ENCODE results near the gene CDK19.
"Not testable (repeated sequence)": the region's sequence is repeated elsewhere in the genome, so short reads cannot be mapped to it uniquely, and the experiment has no call there.

CDK19 gene

DNA sequence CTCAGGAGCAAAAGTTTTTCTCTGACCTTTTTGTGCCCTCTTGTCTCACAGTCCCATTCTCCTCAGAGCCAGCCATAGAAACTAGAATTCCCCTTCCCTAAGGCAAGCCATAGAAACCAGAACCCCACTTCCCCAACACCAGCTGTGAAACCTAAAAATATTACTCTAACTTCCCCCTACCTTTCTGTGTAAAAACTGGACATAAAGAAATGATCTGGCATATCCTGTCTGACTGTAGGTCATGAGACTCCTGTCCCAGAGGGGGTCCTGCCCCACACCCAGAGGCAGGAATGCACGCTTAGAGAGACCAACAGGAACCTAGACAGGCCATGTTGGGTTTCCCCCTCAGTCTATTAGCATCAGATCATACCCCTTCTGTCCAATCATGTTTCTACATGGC, 198.2 kb downstream of the CDK19 start:
- no peak for DNase-seq

DNA sequence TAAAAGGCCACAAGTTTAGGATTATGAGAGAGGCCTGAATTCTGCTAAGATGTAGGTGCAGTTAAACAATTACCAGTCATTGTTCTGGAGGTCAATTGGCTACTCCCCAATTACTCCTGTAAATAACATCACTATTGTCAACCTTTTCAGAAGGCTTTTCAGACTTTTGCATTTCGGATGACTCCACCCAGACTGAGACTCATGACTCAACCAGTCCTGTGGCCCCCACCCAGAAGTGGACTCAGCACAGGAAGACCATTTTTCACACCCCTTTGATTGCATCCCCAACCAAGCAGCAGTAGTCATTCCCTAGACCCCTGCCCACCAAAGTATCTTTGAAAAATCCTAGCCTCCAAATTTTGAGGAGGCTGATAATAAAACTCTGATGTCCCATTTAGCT, 199.5 kb downstream of the CDK19 start:
- no peak for DNase-seq

DNA sequence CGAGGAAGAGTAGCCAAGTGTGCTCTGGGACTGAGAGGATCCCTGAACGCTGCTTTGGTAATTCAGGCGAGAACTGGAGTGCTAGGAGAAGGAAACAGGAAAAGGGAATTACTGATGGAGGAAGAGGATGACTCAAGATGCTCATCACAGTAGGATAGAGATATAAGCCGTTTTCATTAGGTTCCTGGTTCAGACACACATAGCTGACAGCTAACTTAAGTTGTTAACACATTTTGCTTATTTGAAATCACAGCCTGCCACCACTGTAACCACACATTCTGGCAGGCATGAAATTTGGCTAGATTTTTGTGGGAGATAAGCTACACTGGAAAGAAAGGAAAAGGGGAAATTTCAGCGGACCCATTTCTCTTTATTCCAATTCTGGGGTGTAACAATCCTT, 200.7 kb downstream of the CDK19 start:
- no peak for DNase-seq

DNA sequence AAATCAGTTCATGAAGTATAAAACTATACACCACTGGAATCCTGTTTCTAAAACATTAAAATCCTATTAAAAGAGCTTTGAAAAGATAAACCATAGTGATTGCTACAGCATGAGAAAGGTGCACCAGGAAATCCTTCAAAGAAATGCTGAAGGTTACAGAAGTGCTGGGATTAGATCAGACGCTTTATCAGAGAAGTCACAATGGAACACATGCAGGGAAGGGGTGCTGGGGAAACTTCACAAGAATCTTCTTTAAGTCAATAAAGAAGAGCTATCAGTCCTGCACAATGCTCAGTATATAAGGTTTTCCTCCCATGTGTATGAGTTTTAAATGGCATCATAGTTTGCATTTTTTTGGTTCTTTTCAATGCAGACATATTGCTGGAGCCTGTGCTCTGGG, 201.2 kb downstream of the CDK19 start:
- no peak for DNase-seq

DNA sequence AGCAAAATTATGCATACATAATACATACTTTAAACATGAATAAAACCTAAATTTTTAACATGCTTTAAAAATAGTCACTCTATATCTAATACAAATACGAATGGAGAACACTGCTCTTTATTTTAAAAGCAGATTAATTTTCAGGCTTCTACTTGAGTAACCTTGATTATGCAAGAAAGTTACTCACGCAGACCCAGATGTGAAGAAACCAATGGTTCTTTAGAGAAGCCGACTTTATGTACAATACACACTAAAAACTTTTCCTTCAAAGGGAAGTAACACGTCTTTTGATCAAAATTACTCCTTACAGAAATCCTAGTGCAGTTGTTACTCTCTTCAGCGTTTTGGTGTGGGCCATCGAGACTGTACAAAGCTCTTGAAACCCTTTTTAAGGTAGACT, 201.9 kb downstream of the CDK19 start:
- no peak for DNase-seq

DNA sequence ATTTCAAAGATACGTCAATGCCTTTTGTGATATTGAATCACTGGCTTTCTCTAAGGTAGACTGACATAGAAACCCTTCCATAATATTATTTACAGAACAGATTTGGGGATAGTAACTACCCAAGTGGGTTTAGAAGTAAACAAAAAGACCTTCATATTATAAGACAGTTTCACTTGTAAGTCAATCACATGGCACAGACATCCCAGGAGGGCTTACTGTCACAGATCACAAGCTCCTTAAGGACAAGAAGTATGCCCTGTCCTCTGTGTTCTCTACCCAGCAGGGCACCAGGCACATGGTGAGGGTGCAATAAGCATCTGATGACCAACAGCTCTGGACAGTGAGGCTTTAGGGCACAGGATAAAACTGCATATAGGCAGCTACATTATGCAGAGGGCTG, 203.0 kb downstream of the CDK19 start:
- DNase-seq, result no peak

DNA sequence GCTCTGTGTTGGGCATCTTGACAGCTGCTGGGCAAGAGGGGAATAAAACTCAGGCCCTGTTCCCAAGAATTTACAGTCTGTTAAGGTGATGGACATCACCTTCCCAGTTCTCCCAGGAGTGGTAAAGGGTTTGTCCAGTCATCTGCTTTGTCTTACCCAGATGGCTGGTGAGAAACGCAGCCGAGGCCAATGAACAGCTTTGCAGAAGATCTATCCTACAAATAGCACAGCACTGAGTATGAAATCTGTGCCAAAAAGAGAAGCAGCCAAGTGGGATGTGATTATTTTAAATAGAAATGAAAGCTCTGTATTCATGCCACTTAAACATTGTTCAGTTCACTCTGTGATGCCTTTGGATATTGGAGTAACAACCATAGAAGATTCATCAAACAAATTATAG, 206.2 kb downstream of the CDK19 start:
- DNase-seq, result no peak

DNA sequence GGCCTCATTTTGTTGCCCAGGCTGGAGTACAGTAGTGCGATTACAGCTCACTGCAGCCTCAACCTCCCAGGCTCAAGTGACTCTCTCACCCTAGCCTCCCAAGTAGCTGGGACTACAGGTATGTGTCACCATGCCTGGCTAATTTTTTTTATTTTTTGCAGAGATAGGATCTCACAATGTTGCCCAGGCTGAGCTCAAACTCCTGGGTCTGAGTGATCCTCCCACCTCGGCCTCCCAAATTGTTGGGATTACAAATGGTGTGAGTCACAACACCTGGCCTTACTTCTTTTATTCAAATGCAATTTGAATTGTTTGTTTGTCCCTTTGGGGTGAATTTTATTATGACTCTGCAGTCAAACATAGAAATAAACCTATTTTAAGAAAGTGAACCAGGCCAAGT, 207.1 kb downstream of the CDK19 start:
- no peak for DNase-seq

DNA sequence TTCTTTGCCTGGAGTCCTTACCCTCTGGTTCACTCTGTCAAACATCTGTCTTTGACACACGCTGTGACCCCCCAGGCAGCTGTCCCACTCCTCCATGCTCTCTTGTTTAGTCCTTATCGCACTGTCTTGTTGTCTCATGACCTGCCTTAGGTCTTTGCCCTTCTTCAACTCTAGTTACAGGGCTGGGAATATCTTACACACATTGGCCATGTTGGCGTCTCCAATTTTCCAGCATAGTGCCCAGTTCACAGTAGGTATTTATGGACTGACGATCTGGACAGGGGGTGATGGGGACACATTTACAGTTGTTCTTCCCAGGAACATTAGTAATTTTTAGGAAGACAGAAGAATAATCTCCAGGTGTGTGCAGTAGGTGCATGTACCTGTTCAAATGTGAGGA, 209.1 kb downstream of the CDK19 start:
- DNase-seq, result no peak

DNA sequence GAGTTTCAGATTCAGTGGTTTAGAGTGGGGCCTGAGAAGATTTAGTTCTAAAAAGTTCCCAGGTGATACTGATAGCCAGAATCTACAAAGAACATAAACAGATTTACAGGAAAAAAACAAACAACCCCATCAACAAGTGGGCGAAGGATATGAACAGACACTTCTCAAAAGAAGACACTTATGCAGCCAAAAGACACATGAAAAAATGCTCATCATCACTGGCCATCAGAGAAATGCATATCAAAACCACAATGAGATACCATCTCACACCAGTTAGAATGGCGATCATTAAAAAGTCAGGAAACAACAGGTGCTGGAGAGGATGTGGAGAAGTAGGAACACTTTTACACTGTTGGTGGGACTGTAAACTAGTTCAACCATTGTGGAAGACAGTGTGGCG, 214.6 kb downstream of the CDK19 start:
- DNase-seq, result not testable (repeated sequence)

DNA sequence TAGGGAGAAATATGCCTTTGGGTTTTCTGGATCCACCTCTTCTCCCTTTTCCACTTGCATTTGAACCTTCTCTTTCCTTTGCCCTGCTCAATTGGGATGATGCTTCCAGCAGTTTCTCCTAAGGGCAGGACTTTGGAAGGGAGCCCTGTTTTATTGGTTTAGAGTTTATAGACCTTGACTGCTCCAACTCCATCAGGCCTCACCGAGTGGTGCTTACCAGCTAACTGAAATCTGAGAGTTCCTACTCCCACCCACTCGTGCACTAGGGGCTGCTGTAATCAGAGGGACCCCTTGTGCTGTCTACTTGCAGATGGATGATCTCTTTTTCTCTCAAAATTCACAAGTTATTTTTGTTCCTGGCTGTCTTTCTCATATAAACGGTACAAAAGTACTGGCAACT, 217.5 kb downstream of the CDK19 start:
- no peak for DNase-seq

DNA sequence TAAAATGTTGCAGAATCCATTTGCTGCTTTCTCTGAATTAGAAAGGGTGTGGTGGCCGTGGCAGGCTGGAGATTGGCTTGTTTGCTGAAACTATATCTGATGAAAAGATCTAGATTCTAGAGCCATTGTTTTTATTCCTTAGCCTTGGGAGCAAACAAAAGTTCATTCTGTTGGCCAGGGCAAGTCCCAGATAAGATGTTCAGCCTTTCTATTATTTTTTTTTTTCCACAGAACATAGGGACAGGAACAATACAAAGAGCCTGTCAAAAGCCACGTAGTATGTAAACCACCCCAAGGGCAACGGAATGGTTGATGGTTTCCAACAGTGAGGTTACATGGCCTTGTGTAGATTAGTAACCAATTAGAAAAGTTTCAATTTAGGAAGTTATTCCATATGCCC, 218.9 kb downstream of the CDK19 start:
- DNase-seq, result no peak

DNA sequence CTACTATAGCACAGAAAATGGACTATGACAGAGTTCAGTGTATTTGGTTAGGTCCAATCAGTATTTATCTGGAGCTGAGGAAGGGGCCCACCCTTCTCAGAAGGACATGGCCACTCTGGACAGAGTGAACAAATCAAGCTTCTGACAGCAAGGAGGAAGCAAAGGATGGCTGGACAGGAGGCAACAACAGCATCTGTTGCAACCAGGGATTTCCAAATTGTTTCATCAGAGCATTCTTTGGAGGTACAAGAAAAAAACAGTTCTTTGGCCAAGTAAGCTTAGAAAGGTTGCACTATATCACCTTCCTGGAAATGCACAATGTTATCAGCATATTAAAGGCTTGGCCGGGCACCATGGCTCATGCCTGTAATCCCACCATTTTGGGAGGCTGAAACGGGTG, 220.2 kb downstream of the CDK19 start:
- no peak for DNase-seq

DNA sequence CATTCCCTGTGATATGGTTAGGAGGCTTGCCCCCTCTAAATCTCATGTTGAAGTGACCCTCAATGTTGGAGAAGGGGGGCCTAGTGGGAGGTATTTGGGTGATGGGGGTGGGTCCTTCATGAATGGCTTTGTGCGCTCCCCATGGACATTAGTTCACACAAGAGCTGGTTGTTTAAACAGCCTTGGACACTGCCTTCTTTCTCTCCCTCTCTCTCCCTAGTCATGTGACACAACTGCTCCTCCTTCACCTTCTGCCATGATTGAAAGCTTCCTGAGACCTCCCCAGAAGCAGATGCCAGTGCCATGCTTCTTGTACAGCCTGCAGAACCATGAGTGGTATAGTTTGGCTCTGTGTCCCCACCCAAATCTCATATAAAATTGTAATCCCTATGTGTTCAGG, 221.6 kb downstream of the CDK19 start:
- DNase-seq, result no peak

DNA sequence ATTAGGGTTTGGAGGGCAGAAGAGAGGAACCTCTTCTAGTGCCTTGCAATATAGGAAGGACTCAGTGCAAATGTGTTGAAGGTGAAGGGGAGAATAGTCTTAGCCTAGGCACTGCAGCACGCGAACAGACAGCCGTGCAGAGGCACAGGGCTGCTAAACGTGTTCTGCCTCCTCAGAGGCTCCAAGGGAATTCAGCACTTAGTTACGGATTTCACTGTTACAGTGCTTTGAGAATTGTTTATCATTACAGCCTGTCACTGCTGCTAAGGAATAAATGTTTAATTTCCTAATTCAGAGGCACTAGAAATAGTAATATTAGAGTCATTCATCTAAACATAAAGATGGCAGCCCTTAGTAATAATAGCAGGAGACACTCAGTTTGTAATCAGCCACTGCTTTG, 222.5 kb downstream of the CDK19 start:
- no peak for DNase-seq

DNA sequence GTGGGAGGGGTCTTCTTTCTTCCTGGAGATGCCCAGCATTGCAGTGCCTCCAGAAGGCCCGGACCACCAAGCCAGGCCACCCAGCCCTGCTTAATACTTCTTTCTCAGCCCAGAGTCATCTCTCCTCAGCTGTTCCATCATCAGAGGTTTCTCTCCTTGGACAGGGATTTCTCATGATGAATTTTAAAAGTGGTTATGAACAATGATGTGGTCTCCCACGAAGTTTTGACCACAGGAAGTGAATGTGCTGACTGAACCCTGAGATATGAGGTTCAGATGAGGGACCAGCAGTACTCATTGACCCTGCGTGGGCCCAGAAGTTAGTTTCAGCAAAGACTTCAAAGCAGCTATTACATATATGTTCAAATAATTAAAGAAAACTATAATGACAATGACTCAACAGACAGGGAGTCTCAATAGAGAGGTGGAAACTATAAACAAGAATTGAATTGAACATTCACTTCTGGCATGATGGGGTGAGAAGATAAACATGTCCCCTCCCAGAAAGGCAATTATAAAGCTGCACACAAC, 224.4 kb downstream of the CDK19 start:
- DNase-seq, result no peak

DNA sequence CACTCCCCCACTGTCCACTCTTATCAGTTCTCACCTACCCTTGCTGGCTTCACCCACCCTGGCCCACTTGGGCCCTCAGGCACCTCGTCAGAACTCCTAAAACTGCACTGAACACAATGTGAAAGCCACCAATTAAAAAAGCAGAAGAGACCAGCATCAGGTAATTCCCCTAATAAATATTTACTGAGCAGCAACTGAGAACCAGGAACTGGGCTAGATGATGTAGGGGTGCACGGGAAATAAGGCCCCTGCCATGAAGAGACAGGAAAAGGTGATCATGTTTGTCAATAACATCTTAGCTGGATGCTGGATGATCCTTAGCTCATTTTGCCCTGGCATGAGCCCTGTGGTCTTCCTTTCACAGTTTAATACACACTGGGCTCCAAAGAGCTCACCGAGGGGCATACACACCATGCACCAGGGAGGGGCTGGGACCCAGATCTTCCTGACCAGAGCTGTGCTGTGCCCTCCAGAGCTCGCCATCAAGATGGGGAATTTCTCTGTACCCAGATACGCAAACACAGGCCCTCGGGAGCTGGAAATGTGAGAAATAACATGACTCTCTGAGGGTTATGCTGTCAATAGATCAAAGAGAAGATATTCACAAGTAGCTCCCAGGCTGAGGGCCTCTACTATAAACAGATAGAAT, 225.3 kb downstream of the CDK19 start:
- no peak for DNase-seq

DNA sequence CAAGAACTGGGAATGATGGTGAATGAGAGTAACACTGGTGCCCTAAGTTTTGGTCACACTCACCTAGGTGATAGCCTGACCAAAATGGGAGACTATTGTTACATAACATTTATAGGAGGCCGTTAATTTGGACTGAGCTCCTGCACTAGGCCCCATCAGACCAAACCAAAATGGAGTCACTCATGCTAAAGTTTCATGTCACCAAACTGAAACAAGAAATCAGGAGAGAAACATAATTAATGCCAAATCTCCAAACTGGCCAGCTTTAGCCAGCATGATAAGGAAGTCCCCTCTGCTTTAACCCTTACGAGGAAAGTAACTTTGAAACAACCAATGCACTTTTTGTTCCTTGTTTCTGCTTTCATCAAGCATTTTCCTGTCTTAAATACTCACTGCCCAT, 227.9 kb downstream of the CDK19 start:
- DNase-seq, result no peak

DNA sequence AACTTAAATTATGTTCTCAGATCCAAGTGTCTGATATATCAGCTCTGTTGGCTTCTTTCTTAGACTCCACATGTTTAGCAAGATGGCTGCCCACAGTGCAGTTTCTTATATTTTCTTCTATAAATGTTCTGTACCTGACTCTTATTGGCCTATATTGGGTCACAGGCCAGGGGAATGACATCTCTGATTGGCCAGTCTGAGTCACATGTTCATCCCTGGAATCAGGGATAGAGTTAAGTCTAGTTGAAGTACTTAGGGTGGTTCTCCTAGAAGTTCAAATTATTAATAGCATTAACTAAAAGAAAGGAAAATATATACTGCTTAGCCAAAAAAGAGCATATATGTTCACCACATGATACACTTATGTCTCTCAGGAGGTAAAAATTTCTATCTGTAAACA, 233.6 kb downstream of the CDK19 start:
- no peak for DNase-seq

DNA sequence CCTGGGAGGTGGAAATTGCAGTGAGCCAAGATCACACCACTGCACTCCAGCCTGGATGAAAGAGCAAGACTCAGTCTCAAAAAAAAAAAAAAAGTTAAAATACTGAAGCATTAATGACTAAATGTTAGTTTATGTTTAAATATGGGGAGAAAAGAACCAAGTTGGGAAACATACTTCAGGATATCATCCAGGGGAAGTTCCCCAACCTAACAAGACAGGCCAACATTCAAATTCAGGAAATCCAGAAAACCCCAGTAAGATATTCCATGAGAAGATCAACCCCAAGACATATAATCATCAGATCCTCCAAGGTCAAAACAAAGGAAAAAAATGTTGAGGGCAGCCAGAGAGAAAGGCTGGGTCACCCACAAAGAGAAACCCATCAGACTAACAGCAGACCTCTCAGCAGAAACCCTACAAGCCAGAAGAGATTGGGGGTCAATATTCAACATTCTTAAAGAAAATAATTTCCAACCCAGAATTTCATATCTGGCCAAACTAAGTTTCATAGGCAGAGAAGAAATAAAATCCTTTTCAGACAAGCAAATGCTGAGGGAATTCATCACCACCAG, 237.6 kb downstream of the CDK19 start:
- DNase-seq, result not testable (repeated sequence)

DNA sequence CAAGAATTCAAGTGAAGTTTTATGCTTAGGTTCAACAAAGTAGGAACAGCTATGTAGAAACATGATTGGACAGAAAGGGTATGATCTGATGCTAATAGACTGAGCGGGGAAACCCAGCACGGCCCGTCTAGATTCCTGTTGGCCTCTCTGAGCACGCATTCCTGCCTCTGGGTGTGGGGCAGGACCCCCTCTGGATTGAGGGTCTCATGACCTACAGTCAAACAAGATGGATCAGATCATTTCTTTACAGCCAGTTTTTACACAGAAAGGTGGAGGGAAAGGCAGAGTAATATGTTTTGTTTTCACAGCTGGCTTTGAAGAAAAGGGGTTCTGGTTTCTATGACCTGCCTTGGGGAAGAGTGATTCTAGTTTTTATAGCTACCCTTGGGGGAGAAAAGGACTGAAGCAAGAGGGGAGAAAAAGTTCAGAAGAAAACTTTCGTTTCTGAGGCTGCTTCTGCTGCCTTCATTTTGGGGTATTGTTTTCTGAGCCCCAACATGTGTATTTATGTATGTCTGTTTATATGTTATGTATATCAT, 239.3 kb downstream of the CDK19 start:
- no peak for DNase-seq

DNA sequence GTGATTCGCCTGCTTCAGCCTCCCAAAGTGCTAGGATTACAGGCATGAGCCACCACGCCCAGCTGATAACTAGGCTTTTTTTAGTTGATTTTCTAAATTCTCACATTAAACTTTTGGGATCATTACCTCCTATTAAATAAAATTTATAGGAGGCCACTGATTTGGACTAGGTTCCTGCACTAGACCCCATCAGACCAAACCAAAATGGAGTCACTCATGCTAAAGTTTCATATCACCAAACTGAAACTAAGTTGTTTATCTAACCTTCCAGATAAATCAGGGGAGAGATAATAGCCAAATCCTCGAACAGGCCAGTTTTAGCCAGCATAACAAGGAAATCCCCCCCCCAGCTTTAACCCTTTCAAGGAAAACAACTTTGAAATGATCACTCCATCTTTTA, 240.5 kb downstream of the CDK19 start:
- no peak for DNase-seq

DNA sequence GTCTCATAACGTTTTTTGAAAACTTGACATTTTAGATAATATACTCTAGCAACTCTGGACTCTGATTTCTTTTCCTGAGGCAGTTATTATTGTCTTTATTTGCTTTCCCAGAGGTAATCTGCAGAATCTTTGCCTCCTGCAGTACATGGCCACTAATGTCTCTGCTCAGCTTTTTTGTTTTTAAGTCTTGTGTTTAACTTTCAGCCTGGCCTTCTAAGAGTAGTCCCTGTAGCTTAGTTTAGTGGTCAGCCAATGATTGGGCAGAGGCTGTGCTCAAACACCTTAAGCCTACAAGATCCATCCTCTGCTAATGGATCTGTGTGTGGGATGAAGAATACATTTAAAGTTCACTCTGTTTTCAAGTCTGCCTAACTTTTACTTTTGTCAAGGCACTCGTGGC, 241.7 kb downstream of the CDK19 start:
- no peak for DNase-seq

DNA sequence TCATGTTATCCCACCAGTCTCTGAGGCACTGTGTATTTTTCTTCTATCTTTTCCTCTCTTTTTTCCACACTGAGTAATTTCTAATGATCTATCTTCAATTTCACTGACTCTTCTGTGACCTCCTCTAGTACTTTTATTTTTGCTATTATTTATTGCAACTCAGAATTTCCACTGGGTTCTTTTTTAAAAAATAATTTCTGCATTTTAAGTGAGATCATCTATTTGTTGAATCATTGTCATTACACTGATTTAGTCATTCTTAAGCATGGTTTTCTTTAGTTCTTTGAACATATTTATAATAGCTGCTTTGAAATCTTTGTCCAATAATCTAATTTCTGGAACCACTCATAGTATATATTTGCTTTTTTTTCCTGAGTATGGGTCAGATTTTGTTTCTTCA, 242.1 kb downstream of the CDK19 start:
- DNase-seq, result no peak

All from SIG-M5 (cell line).